AG04450 (cell line): ENCODE data around the gene TMTC1. TPM values are rescaled to one million over a fixed set of nuclear protein-coding genes. Genes with fewer than 3 reads are reported as not detected.

ENCODE experiments used
- CTCF ChIA-PET: fragments of 300-600, 350-600 bp; formaldehyde crosslinking; extraction: SDS; loops from one replicate; lab custom pipeline; 2022; ENCODE audit warnings: antibody characterized with exemption, inconsistent platforms; lab: Charles Lee
- POLR2A ChIA-PET: fragments of 350-600 bp; formaldehyde crosslinking; extraction: SDS; loops from one replicate; lab custom pipeline; 2021; ENCODE audit warnings: antibody characterized with exemption, inconsistent platforms; lab: Yijun Ruan, JAX
- DNase-seq: peaks from one replicate; pipeline ENCODE4 v3.0.0-alpha.2; 2011; ENCODE audit warnings: low read depth, low spot score
- H3K27ac ChIP-seq: one replicate; pipeline ENCODE4 v1.5.1; 2012; ENCODE audit warnings: low read depth, low read length, control low read depth
- H3K27me3 ChIP-seq: one replicate; pipeline ENCODE4 v1.6.0; 2012; ENCODE audit warnings: low read length; ENCODE audit not compliant: control insufficient read depth, insufficient read depth
- H3K4me3 ChIP-seq: 2 replicates; pipeline ENCODE4 v1.5.1; 2011; ENCODE audit warnings: mild to moderate bottlenecking, low read depth, low read length, control low read depth
- H3K9me3 ChIP-seq: 2 replicates; pipeline ENCODE4 v1.5.1; 2012; ENCODE audit warnings: low read length; ENCODE audit not compliant: control insufficient read depth, insufficient read depth
- CTCF ChIP-seq: IDR thresholded peaks from 2 replicates; pipeline ENCODE4 v1.5.1; 2011; ENCODE audit warnings: low read depth, low read length, control low read depth, inconsistent platforms
- polyA plus RNA-seq: library from polyadenylated mRNA; depleted of rRNA; stranded (reverse); fragments of >200 nt; gene quantifications from 2 replicates; pipeline ENCODE4 v1.2.3, GENCODE V29; 2011

TMTC1 gene
- polyA plus RNA-seq, 1 experiment: 66.8 TPM

- Histone ChIP-seq H3K9me3 (no peaks in the 10 kb centered on the region), H3K27me3 (no peaks in the 10 kb centered on the region), H3K4me3 (no peak overlapping the region), H3K27ac (no peak overlapping the region)
- POLR2A ChIA-PET: no interaction called here
- DNase-seq: no peak
- CTCF ChIA-PET: no interaction called here
- TF ChIP-seq CTCF: no peak
Observed at GRCh38 chr12:29713729-29714128, 70.0 kb downstream of the TMTC1 start.

DNA sequence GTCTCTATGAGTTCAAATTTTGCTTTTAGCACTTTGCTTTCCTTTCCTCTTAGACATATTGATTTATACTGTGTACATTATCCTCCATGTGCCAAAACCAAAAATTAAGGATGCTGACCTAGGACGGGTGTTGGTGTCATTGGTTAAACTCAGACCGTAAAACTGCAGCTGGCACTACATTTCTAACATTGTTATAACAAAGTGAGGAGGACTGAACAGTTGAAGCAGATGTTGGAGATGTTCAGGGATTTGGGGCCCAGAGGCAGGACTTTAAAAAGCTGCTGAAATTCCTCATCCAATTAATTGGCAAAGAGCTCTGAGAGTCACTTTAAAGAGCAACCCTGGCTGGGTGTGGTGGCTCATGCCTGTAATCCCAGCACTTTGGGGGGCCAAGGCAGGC lies 72.4 kb downstream of the TMTC1 start:
- CTCF ChIA-PET: interaction anchor here (1.2 kb wide), 1 partner anchor 28 kb away, joined by 3 read pairs; no protein-coding TSS in a partner anchor
- no peak for TF ChIP-seq CTCF
- no peaks in the 10 kb centered on the region for H3K9me3 ChIP-seq
- POLR2A ChIA-PET: interaction anchor here (0.5 kb wide), 1 partner anchor 899 kb away, joined by 4 read pairs; no protein-coding TSS in a partner anchor
- H3K27me3 ChIP-seq: no peaks in the 10 kb centered on the region
- no peak for DNase-seq
- H3K4me3 ChIP-seq: no peak overlapping the region
- no peak overlapping the region for H3K27ac ChIP-seq

- no peak for DNase-seq
- no peak for TF ChIP-seq CTCF
- CTCF ChIA-PET: no interaction called here
Observed at GRCh38 chr12:29710104-29710503, 73.6 kb downstream of the TMTC1 start.

GRCh38 chr12:29709496-29710040 lies 74.2 kb downstream of the TMTC1 start:
- Histone ChIP-seq H3K27ac (no peak overlapping the region), H3K9me3 (no peaks in the 10 kb centered on the region), H3K4me3 (no peak overlapping the region), H3K27me3 (no peaks in the 10 kb centered on the region)
- DNase-seq: no peak
- ChIA-PET CTCF (interaction anchor here (1.5 kb wide), 1 partner anchor 156 kb away, joined by 3 read pairs; no protein-coding TSS in a partner anchor), POLR2A (interaction anchor here (0.6 to 0.9 kb wide), 2 partner anchors 15 to 128 kb away, joined by 3 read pairs; no protein-coding TSS in a partner anchor)
- no peak for TF ChIP-seq CTCF

More at GRCh38 chr12:29710104-29710503, 73.6 kb downstream of the TMTC1 start:
- Histone ChIP-seq H3K4me3 (no peak overlapping the region), H3K27ac (no peak overlapping the region), H3K27me3 (no peaks in the 10 kb centered on the region), H3K9me3 (no peaks in the 10 kb centered on the region)
- POLR2A ChIA-PET: interaction anchor here (0.6 to 0.9 kb wide), 2 partner anchors 14 to 128 kb away, joined by 3 read pairs; no protein-coding TSS in a partner anchor

- Histone ChIP-seq H3K27ac (no peak overlapping the region), H3K4me3 (no peak overlapping the region), H3K9me3 (no peaks in the 10 kb centered on the region), H3K27me3 (no peaks in the 10 kb centered on the region)
- ChIA-PET CTCF (interaction anchor here (1.5 kb wide), 1 partner anchor 156 kb away, joined by 3 read pairs; no protein-coding TSS in a partner anchor), POLR2A (interaction anchor here (0.9 kb wide), 1 partner anchor 127 kb away, joined by 3 read pairs; no protein-coding TSS in a partner anchor)
- no peak for TF ChIP-seq CTCF
- no peak for DNase-seq
Observed at GRCh38 chr12:29709054-29709453, 74.7 kb downstream of the TMTC1 start.
